Gastrocnemius medialis (tissue), 4 donors: ENCODE data around the gene CHST12. TPM values are rescaled to one million over a fixed set of nuclear protein-coding genes. Genes with fewer than 3 reads are reported as not detected.

Experiments used
- ATAC-seq, 2 donors: fragments of 150-250 bp; one replicate each; pipeline ENCODE4 v1.9.1; 2016
- DNase-seq, 2 donors: peaks; one replicate each; pipeline ENCODE4 v3.0.0-alpha.2; 2019
- H3K27ac ChIP-seq, 4 donors: fragments of 200-600 bp; sonication (generic); 1 replicate in 1 of 4; 2 replicates in 3 of 4; pipeline ENCODE4 v1.5.1; 2016 to 2018; ENCODE audit warnings: mild to moderate bottlenecking in 2 of 4, moderate library complexity in 1 of 4
- H3K27me3 ChIP-seq, 3 donors: fragments of 200-600 bp; sonication (generic) in 2 of 3; 1 replicate in 1 of 3; 2 replicates in 2 of 3; pipeline versions ENCODE4 v1.5.1 to v1.6.0; 2016 to 2019; ENCODE audit warnings: mild to moderate bottlenecking in 1 of 3, moderate library complexity in 1 of 3
- H3K36me3 ChIP-seq, 2 donors: fragments of 200-600 bp; sonication (generic) in 1 of 2; one replicate each; pipeline ENCODE4 v1.5.1; 2017 to 2018
- H3K4me1 ChIP-seq, 2 donors: fragments of 200-600 bp; sonication (generic) in 1 of 2; one replicate each; pipeline ENCODE4 v1.5.1; 2016 to 2017; ENCODE audit warnings: mild to moderate bottlenecking in 2 of 2
- H3K4me3 ChIP-seq, 4 donors: fragments of 200-600 bp; sonication (generic) in 3 of 4; 1 replicate in 1 of 4; 2 replicates in 3 of 4; pipeline ENCODE4 v1.5.1; 2016 to 2019; ENCODE audit warnings: mild to moderate bottlenecking in 2 of 4
- H3K9me3 ChIP-seq, 3 donors: fragments of 200-600 bp; sonication (generic) in 2 of 3; 1 replicate in 1 of 3; 2 replicates in 2 of 3; pipeline ENCODE4 v1.5.1; 2016 to 2019
- POLR2A ChIP-seq, 2 donors: fragments of 450-650 bp; IDR thresholded peaks; one replicate each; pipeline ENCODE4 v1.6.1; 2017; ENCODE audit warnings: antibody characterized with exemption in 2 of 2, mild to moderate bottlenecking in 2 of 2, moderate library complexity in 2 of 2
- in situ Hi-C, 4 donors: fragments of 200-750 bp; cut with MboI; loops; one replicate each; pipeline versions ENCODE4 v1.15.0 to v1.8.0; 2017; ENCODE audit warnings: low sequenced_read_pairs in 4 of 4
- intact Hi-C: fragments of 100-400 bp; cut with DNase I; formaldehyde crosslinking; loops from one replicate; pipeline ENCODE4 v1.15.1; 2023; ENCODE audit warnings: low total_unique reads
- total RNA-seq, 4 donors: library from RNA; depleted of rRNA; stranded (reverse); fragments of >200 nt; gene quantifications; one replicate each; pipeline versions ENCODE4 v1.1.0 to v1.2.3, GENCODE V29; 2016
- TF ChIP-seq, protein P1 (sequence below), 5 experiments: fragments of 450-650 bp in 3 of 5; fragments of 200-600 bp in 2 of 5; sonication (generic) in 2 of 5; IDR thresholded peaks in 4 of 5; conservative IDR thresholded peaks in 1 of 5; 1 replicate in 4 of 5; 2 replicates in 1 of 5; pipeline ENCODE4 v1.5.1; 2016 to 2019; ENCODE audit warnings: antibody characterized with exemption in 5 of 5, mild to moderate bottlenecking in 3 of 5, moderate library complexity in 3 of 5

Gene CHST12
- total RNA-seq, 4 donors from 2014 or later, result 5.5 to 13.1 (median 10.1) TPM

- no peaks in the 10 kb centered on the region for H3K4me1 ChIP-seq
- TF ChIP-seq, protein P1, sequence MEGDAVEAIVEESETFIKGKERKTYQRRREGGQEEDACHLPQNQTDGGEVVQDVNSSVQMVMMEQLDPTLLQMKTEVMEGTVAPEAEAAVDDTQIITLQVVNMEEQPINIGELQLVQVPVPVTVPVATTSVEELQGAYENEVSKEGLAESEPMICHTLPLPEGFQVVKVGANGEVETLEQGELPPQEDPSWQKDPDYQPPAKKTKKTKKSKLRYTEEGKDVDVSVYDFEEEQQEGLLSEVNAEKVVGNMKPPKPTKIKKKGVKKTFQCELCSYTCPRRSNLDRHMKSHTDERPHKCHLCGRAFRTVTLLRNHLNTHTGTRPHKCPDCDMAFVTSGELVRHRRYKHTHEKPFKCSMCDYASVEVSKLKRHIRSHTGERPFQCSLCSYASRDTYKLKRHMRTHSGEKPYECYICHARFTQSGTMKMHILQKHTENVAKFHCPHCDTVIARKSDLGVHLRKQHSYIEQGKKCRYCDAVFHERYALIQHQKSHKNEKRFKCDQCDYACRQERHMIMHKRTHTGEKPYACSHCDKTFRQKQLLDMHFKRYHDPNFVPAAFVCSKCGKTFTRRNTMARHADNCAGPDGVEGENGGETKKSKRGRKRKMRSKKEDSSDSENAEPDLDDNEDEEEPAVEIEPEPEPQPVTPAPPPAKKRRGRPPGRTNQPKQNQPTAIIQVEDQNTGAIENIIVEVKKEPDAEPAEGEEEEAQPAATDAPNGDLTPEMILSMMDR (IDR thresholded peaks at IDR 0.05 in 4 of 5, conservative IDR thresholded peaks at IDR 0.05 in 1 of 5), result no peak
- in situ Hi-C loops (no loop called here), intact Hi-C loops (no loop called here)
- H3K27ac ChIP-seq, result no peak overlapping the region
- no peaks in the 10 kb centered on the region for H3K36me3 ChIP-seq
- H3K4me3 ChIP-seq, result no peak overlapping the region
- ATAC-seq (no peak), DNase-seq (no peak)
- no peaks in the 10 kb centered on the region for H3K27me3 ChIP-seq
- no peaks in the 10 kb centered on the region for H3K9me3 ChIP-seq
These were observed 22.3 kb downstream of the CHST12 start for GRCh38 chr7:2425749-2426148.

DNA sequence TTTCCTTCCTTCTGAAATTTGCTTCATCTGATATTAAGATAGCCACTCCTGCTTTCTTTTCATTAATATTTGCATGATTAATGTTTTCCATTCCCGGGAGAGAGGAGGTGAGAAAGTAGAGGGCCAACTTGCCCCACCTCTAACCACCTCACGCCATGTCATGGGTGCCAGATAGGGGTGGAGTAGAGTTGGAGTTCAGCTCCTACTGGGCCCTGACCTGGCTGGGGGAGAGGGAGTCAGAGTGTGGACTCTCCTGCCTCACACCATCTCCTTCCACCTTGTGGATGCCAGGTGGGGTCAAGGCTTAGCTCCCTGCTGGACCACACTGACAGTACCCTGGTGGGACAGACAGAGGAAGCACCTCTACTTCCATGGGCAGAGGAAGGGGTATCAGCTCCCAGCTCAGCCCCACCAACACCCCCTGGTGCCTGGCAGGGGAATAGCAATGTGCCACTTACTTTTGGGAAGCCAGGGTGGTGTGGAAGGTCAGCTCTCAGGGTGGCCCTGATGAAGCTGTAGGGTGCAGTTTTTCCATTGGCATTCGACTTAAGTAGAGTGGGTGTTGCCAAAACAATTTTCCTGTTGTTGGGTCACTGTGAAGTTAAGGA lies 28.0 kb downstream of the CHST12 start:
- H3K27ac ChIP-seq, result no peak overlapping the region
- no peak for TF ChIP-seq POLR2A (IDR thresholded peaks at IDR 0.05)
- TF ChIP-seq, protein P1 (IDR thresholded peaks at IDR 0.05 in 4 of 5, conservative IDR thresholded peaks at IDR 0.05 in 1 of 5), result peak in 1 of 5 experiments; percentile 8
- no peak overlapping the region for H3K4me3 ChIP-seq
- ATAC-seq (no peak), DNase-seq (no peak)
- in situ Hi-C loops (no loop called here), intact Hi-C loops (no loop called here)
- H3K27me3 ChIP-seq, result no peaks in the 10 kb centered on the region
- peaks cover 0 to 15% of the 10 kb centered on the region in 2 donors for H3K36me3 ChIP-seq
- H3K4me1 ChIP-seq, result no peaks in the 10 kb centered on the region
- H3K9me3 ChIP-seq, result no peaks in the 10 kb centered on the region

- ATAC-seq (no peak), DNase-seq (no peak)
- Histone ChIP-seq H3K36me3 (peaks cover 0 to 15% of the 10 kb centered on the region in 2 donors), H3K9me3 (no peaks in the 10 kb centered on the region), H3K27me3 (no peaks in the 10 kb centered on the region), H3K4me3 (no peak overlapping the region), H3K4me1 (peaks cover 0 to 6% of the 10 kb centered on the region in 2 donors), H3K27ac (no peak overlapping the region)
- in situ Hi-C loops (no loop called here), intact Hi-C loops (no loop called here)
- TF ChIP-seq, protein P1 (IDR thresholded peaks at IDR 0.05 in 4 of 5, conservative IDR thresholded peaks at IDR 0.05 in 1 of 5), result no peak
- TF ChIP-seq POLR2A (IDR thresholded peaks at IDR 0.05), result no peak
These were observed 29.7 kb downstream of the CHST12 start for GRCh38 chr7:2432910-2433712.

GRCh38 chr7:2433713-2434550 lies 30.5 kb downstream of the CHST12 start:
- in situ Hi-C loops, result no loop called here
- Histone ChIP-seq H3K4me3 (no peak overlapping the region), H3K27ac (no peak overlapping the region), H3K27me3 (no peaks in the 10 kb centered on the region), H3K4me1 (peaks cover 0 to 7% of the 10 kb centered on the region in 2 donors), H3K9me3 (no peaks in the 10 kb centered on the region), H3K36me3 (peaks cover 0 to 15% of the 10 kb centered on the region in 2 donors)
- TF ChIP-seq POLR2A (IDR thresholded peaks at IDR 0.05), result no peak
- TF ChIP-seq, protein P1 (IDR thresholded peaks at IDR 0.05 in 4 of 5, conservative IDR thresholded peaks at IDR 0.05 in 1 of 5), result no peak
- intact Hi-C loops, result no loop called here
- ATAC-seq (no peak), DNase-seq (no peak)
